ENCODE results near the gene FARS2.
A peak's percentile ranks its signal among the peaks of the same experiment; 100 is the strongest.

FARS2 gene

DNA sequence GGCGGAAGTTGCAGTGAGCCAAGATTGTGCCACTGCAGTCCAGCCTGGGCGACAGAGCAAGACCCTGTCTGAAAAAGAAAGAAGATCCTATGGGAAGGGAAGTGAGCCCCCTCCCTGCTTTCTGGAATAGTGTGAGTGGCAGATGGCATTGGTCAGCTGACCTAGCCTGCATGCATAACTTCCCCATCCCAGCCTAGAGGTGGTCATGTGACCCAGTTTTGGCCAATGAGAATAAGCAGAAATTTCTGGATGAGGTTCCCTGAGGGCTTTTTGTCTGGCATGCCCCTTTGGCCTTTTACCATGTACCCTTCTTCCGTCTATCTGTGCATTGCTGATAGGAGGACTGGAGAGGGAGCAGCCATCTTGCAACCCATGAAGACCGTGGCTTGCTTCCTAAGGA lies 476.1 kb downstream of the FARS2 start:
- no peak for DNase-seq (ENCODE audit: extremely low spot score)
- no peak for TF ChIP-seq TARDBP (IDR thresholded peaks at IDR 0.05)
- TF ChIP-seq L3MBTL2 (conservative IDR thresholded peaks at IDR 0.05), result no peak
- POLR2A ChIA-PET, result no interaction called here
- CTCF ChIA-PET, result no interaction called here

- POLR2A ChIA-PET, result no interaction called here
- DNase-seq (ENCODE audit: extremely low spot score), result no peak
- no peak for TF ChIP-seq BHLHE40 (IDR thresholded peaks at IDR 0.05; ENCODE audit: borderline replicate concordance)
- no peak for TF ChIP-seq TARDBP (IDR thresholded peaks at IDR 0.05)
- TF ChIP-seq NFRKB (IDR thresholded peaks at IDR 0.05), result no peak
- no peak for TF ChIP-seq LEF1 (IDR thresholded peaks at IDR 0.05; ENCODE audit: borderline replicate concordance)
- TF ChIP-seq L3MBTL2 (conservative IDR thresholded peaks at IDR 0.05), result no peak
- TF ChIP-seq ZNF384 (IDR thresholded peaks at IDR 0.05), result no peak
- TF ChIP-seq HDGF (IDR thresholded peaks at IDR 0.05; ENCODE audit: borderline replicate concordance), result no peak
- no peak for TF ChIP-seq FOXK2 (IDR thresholded peaks at IDR 0.05)
- no peak for TF ChIP-seq SUZ12 (IDR thresholded peaks at IDR 0.05)
- TF ChIP-seq ARNT (IDR thresholded peaks at IDR 0.05), result no peak
- TF ChIP-seq SP1 (IDR thresholded peaks at IDR 0.05), result no peak
- no peak for TF ChIP-seq ELF4 (IDR thresholded peaks at IDR 0.05)
- TF ChIP-seq, protein P1, sequence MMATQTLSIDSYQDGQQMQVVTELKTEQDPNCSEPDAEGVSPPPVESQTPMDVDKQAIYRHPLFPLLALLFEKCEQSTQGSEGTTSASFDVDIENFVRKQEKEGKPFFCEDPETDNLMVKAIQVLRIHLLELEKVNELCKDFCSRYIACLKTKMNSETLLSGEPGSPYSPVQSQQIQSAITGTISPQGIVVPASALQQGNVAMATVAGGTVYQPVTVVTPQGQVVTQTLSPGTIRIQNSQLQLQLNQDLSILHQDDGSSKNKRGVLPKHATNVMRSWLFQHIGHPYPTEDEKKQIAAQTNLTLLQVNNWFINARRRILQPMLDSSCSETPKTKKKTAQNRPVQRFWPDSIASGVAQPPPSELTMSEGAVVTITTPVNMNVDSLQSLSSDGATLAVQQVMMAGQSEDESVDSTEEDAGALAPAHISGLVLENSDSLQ (IDR thresholded peaks at IDR 0.05), result no peak
- TF ChIP-seq CTBP1 (IDR thresholded peaks at IDR 0.05; ENCODE audit: borderline replicate concordance), result no peak
- no peak for TF ChIP-seq FOXA1 (IDR thresholded peaks at IDR 0.05)
- no peak for TF ChIP-seq FOXM1 (IDR thresholded peaks at IDR 0.05; ENCODE audit: borderline replicate concordance)
- CTCF ChIA-PET, result no interaction called here
These were observed 476.9 kb downstream of the FARS2 start for GRCh38 chr6:5738211-5738610.

DNA sequence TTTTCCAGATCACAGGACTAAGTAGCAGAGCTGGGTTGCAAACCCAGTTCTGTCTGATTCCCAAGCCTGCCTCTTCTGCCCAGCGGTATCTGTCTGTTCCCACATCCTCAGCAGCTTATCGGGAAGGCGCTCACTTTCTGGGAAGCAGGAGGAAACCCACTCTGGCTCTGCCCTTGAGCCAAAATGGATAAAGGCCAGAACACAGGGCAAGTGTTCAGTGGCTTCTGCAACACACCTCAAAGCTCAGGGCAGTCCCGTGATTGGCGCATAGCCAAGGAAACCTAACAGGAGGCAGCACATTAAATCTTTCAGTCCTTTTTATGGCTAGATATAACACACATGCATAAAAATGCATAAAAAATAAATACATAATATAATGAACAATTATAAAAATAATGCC lies 483.2 kb downstream of the FARS2 start:
- POLR2A ChIA-PET, result interaction anchor here (0.7 kb wide), 1 partner anchor 113 kb away, joined by 4 read pairs; no protein-coding TSS in a partner anchor
- CTCF ChIA-PET, result no interaction called here
- no peak for TF ChIP-seq BHLHE40 (IDR thresholded peaks at IDR 0.05; ENCODE audit: borderline replicate concordance)
- TF ChIP-seq, protein P1 (IDR thresholded peaks at IDR 0.05), result no peak
- TF ChIP-seq SP1 (IDR thresholded peaks at IDR 0.05), result no peak
- TF ChIP-seq ELF4 (IDR thresholded peaks at IDR 0.05), result no peak
- no peak for TF ChIP-seq ARNT (IDR thresholded peaks at IDR 0.05)
- no peak for TF ChIP-seq ZNF384 (IDR thresholded peaks at IDR 0.05)
- no peak for TF ChIP-seq SUZ12 (IDR thresholded peaks at IDR 0.05)
- no peak for TF ChIP-seq CTBP1 (IDR thresholded peaks at IDR 0.05; ENCODE audit: borderline replicate concordance)
- no peak for TF ChIP-seq LEF1 (IDR thresholded peaks at IDR 0.05; ENCODE audit: borderline replicate concordance)
- TF ChIP-seq FOXA1 (IDR thresholded peaks at IDR 0.05), result no peak
- TF ChIP-seq NFRKB (IDR thresholded peaks at IDR 0.05), result no peak
- no peak for TF ChIP-seq HDGF (IDR thresholded peaks at IDR 0.05; ENCODE audit: borderline replicate concordance)
- TF ChIP-seq FOXK2 (IDR thresholded peaks at IDR 0.05), result no peak
- no peak for TF ChIP-seq FOXM1 (IDR thresholded peaks at IDR 0.05; ENCODE audit: borderline replicate concordance)
- TF ChIP-seq L3MBTL2 (conservative IDR thresholded peaks at IDR 0.05), result no peak
- TF ChIP-seq TARDBP (IDR thresholded peaks at IDR 0.05), result no peak
- no peak for DNase-seq (ENCODE audit: extremely low spot score)

DNA sequence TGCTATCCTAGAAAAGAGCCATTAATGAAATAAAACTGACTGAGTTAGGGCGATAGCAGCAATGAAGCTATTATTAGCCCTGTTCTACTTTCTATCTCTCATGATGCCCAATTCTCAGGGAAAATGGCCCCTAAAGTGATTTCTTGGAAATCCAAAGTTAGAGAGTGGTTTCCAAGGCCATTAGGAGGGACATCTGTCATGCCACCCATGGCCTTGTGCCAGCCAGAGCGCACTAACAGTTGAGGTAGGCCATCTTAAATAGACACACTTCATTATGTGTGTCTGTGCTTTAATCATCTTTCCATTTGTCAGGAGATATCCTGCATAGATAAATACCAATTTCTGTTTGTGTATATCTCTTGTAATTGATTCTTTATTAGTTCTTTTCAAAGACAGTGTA lies 483.8 kb downstream of the FARS2 start:
- DNase-seq (ENCODE audit: extremely low spot score), result no peak
- ChIA-PET POLR2A (no interaction called here), CTCF (no interaction called here)
- TF ChIP-seq SUZ12 (IDR thresholded peaks at IDR 0.05), result no peak
- TF ChIP-seq FOXA1 (IDR thresholded peaks at IDR 0.05), result no peak
- no peak for TF ChIP-seq ELF4 (IDR thresholded peaks at IDR 0.05)
- no peak for TF ChIP-seq BHLHE40 (IDR thresholded peaks at IDR 0.05; ENCODE audit: borderline replicate concordance)
- no peak for TF ChIP-seq HDGF (IDR thresholded peaks at IDR 0.05; ENCODE audit: borderline replicate concordance)
- TF ChIP-seq SP1 (IDR thresholded peaks at IDR 0.05), result no peak
- no peak for TF ChIP-seq FOXM1 (IDR thresholded peaks at IDR 0.05; ENCODE audit: borderline replicate concordance)
- no peak for TF ChIP-seq NFRKB (IDR thresholded peaks at IDR 0.05)
- TF ChIP-seq, protein P1 (IDR thresholded peaks at IDR 0.05), result no peak
- no peak for TF ChIP-seq FOXK2 (IDR thresholded peaks at IDR 0.05)

DNA sequence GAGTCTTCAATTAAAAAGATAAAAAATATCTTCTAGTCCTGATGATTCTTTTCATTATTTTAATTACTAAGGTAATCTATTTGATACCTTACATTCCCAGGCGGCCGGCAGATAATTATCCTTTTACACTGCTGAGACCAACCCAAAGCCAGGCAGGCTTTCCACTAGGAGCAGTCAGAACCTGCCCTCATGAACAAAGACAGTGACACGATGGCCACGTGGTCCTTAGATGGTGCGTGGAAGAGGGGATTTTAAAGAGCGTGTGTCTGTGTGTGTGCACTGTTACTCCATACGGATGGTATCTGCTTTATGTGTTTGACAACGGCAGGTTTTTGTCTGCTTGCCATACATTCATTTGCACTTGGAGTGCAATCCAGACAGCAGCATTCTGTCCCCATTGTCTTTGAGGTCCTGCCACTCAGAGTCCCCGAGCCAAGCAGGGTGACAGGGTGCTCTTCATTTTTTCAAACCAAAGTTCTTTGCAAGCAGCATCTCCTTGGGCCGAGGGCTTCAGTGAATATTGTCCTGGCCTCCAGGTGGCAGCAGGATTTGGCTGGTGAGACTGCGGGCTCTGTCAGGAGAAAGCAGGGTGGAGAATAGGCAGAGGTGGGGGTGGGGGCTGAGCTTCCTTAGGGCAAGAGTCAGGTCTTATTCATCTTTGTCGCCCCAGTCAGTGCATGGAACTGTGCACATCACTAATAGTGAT lies 484.9 kb downstream of the FARS2 start:
- no peak for TF ChIP-seq CTBP1 (IDR thresholded peaks at IDR 0.05; ENCODE audit: borderline replicate concordance)
- no peak for TF ChIP-seq LEF1 (IDR thresholded peaks at IDR 0.05; ENCODE audit: borderline replicate concordance)
- TF ChIP-seq TARDBP (IDR thresholded peaks at IDR 0.05), result no peak
- no peak for TF ChIP-seq FOXA1 (IDR thresholded peaks at IDR 0.05)
- TF ChIP-seq NFRKB (IDR thresholded peaks at IDR 0.05), result no peak
- no peak for TF ChIP-seq HDGF (IDR thresholded peaks at IDR 0.05; ENCODE audit: borderline replicate concordance)
- no peak for TF ChIP-seq FOXM1 (IDR thresholded peaks at IDR 0.05; ENCODE audit: borderline replicate concordance)
- TF ChIP-seq, protein P1 (IDR thresholded peaks at IDR 0.05), result no peak
- no peak for TF ChIP-seq ZNF384 (IDR thresholded peaks at IDR 0.05)
- TF ChIP-seq ARNT (IDR thresholded peaks at IDR 0.05), result no peak
- no peak for TF ChIP-seq L3MBTL2 (conservative IDR thresholded peaks at IDR 0.05)
- no peak for TF ChIP-seq SUZ12 (IDR thresholded peaks at IDR 0.05)
- POLR2A ChIA-PET, result no interaction called here
- CTCF ChIA-PET, result no interaction called here
- peak; percentile 23 for DNase-seq (ENCODE audit: extremely low spot score)

- DNase-seq (ENCODE audit: extremely low spot score), result no peak
- CTCF ChIA-PET, result no interaction called here
- POLR2A ChIA-PET, result no interaction called here
- TF ChIP-seq FOXM1 (IDR thresholded peaks at IDR 0.05; ENCODE audit: borderline replicate concordance) (no peak), SUZ12 (IDR thresholded peaks at IDR 0.05) (no peak), NFRKB (IDR thresholded peaks at IDR 0.05) (no peak), TARDBP (IDR thresholded peaks at IDR 0.05) (no peak), FOXK2 (IDR thresholded peaks at IDR 0.05) (no peak), BHLHE40 (IDR thresholded peaks at IDR 0.05; ENCODE audit: borderline replicate concordance) (no peak), ZNF384 (IDR thresholded peaks at IDR 0.05) (no peak), LEF1 (IDR thresholded peaks at IDR 0.05; ENCODE audit: borderline replicate concordance) (no peak), HDGF (IDR thresholded peaks at IDR 0.05; ENCODE audit: borderline replicate concordance) (no peak), L3MBTL2 (conservative IDR thresholded peaks at IDR 0.05) (no peak), ELF4 (IDR thresholded peaks at IDR 0.05) (no peak), FOXA1 (IDR thresholded peaks at IDR 0.05) (no peak), ARNT (IDR thresholded peaks at IDR 0.05) (no peak), SP1 (IDR thresholded peaks at IDR 0.05) (no peak)
- TF ChIP-seq, protein P1 (IDR thresholded peaks at IDR 0.05), result no peak
These were observed 485.4 kb downstream of the FARS2 start for GRCh38 chr6:5746759-5747130.
